Esophagus squamous epithelium (tissue), 5 donors: Measurements from ENCODE around the gene SLC25A45. TPM values are rescaled to one million over a fixed set of nuclear protein-coding genes. Genes with fewer than 3 reads are reported as not detected.
A peak's percentile ranks its signal among the peaks of the same experiment; 100 is the strongest.

Experiments used
- DNase-seq: peaks from one replicate; lab custom pipeline; 2025; lab: John Stamatoyannopoulos, UW
- H3K27ac ChIP-seq, 4 donors: fragments of 200-600 bp; sonication (generic); one replicate each; pipeline ENCODE4 v1.5.1; 2016 to 2019; ENCODE audit warnings: mild to moderate bottlenecking in 1 of 4
- H3K27me3 ChIP-seq, 4 donors: fragments of 200-600 bp; sonication (generic); 1 replicate in 3 of 4; 2 replicates in 1 of 4; pipeline versions ENCODE4 v1.5.1 to v1.6.0; 2017 to 2021; ENCODE audit warnings: antibody characterized with exemption in 1 of 4
- H3K36me3 ChIP-seq, 3 donors: fragments of 200-600 bp; sonication (generic); one replicate each; pipeline ENCODE4 v1.5.1; 2016 to 2019
- H3K4me1 ChIP-seq, 3 donors: fragments of 200-600 bp; sonication (generic); one replicate each; pipeline ENCODE4 v1.5.1; 2017 to 2019
- H3K4me3 ChIP-seq, 4 donors: fragments of 200-600 bp; sonication (generic); 1 replicate in 3 of 4; 2 replicates in 1 of 4; pipeline ENCODE4 v1.5.1; 2016 to 2019; ENCODE audit warnings: mild to moderate bottlenecking in 2 of 4, moderate library complexity in 1 of 4
- H3K9me3 ChIP-seq, 3 donors: fragments of 200-600 bp; sonication (generic); one replicate each; pipeline ENCODE4 v1.5.1; 2016 to 2019
- CTCF ChIP-seq, 6 experiments: fragments of 450-650 bp in 4 of 6; fragments of 200-600 bp in 2 of 6; sonication (generic) in 2 of 6; IDR thresholded peaks; one replicate each; pipeline ENCODE4 v1.5.1; 2016 to 2019; ENCODE audit warnings: antibody characterized with exemption in 6 of 6, mild to moderate bottlenecking in 4 of 6, moderate library complexity in 4 of 6
- POLR2A ChIP-seq, 4 donors: fragments of 450-650 bp; IDR thresholded peaks; one replicate each; pipeline ENCODE4 v1.6.1; 2017; ENCODE audit warnings: antibody characterized with exemption in 4 of 4, mild to moderate bottlenecking in 4 of 4, moderate library complexity in 3 of 4
- WGBS, 2 donors: methylation state at CpG; one replicate each; pipeline ENCODE4 v1.1.5; 2018; 5-methylcytosine and 5-hydroxymethylcytosine counted together
- intact Hi-C: fragments of 100-400 bp; cut with DNase I; formaldehyde crosslinking; loops from one replicate; pipeline ENCODE4 v1.15.0; 2022
- total RNA-seq, 4 donors: library from RNA; depleted of rRNA; stranded (reverse); fragments of >200 nt; gene quantifications; one replicate each; pipeline ENCODE4 v1.1.0, GENCODE V29; 2016
- donor health status: DM: yes; HTN: yes; CAD: no.

Gene SLC25A45
- total RNA-seq, 4 donors from 2014 or later = 1.9 to 7.7 (median 4.0) TPM

GRCh38 chr11:65330544-65330943 is 51.9 kb downstream of the SLC25A45 start:
- no peak overlapping the region for H3K4me3 ChIP-seq
- H3K27ac ChIP-seq = no peak overlapping the region
- 30 to 36% methylated on average over 7 of the region's 7 CpGs for WGBS, 2 donors
- no peaks in the 10 kb centered on the region for H3K27me3 ChIP-seq
- H3K36me3 ChIP-seq = no peaks in the 10 kb centered on the region
- H3K9me3 ChIP-seq = no peaks in the 10 kb centered on the region
- no peak for DNase-seq
- intact Hi-C loops = loop anchor here (2.0 kb wide), 1 partner anchor 56 kb away; no protein-coding TSS in a partner anchor
- peaks cover 11 to 32% (median 13%) of the 10 kb centered on the region in 3 donors for H3K4me1 ChIP-seq
- TF ChIP-seq POLR2A (IDR thresholded peaks at IDR 0.05) (no peak), CTCF (IDR thresholded peaks at IDR 0.05) (no peak)

- H3K36me3 ChIP-seq = no peaks in the 10 kb centered on the region
- peak overlapping the region in 2 of 4 donors; percentile 2 to 51 for H3K27ac ChIP-seq
- TF ChIP-seq CTCF (IDR thresholded peaks at IDR 0.05) (peak; percentile 78 to 87 (median 80)), POLR2A (IDR thresholded peaks at IDR 0.05) (no peak)
- H3K27me3 ChIP-seq = no peaks in the 10 kb centered on the region
- no peaks in the 10 kb centered on the region for H3K9me3 ChIP-seq
- H3K4me3 ChIP-seq = no peak overlapping the region
- DNase-seq = no peak
- intact Hi-C loops = loop anchor here (2.0 kb wide), 1 partner anchor 55 kb away; no protein-coding TSS in a partner anchor
- WGBS, 2 donors = 7 to 8% methylated on average over 12 to 13 of the region's 13 CpGs
- H3K4me1 ChIP-seq = peaks cover 7 to 27% (median 8%) of the 10 kb centered on the region in 3 donors
Measured at GRCh38 chr11:65329944-65330403, 52.5 kb downstream of the SLC25A45 start.

GRCh38 chr11:65329478-65329877 is 53.0 kb downstream of the SLC25A45 start:
- no peak overlapping the region for H3K4me3 ChIP-seq
- H3K27ac ChIP-seq = peak overlapping the region in 2 of 4 donors; percentile 2 to 51
- H3K4me1 ChIP-seq = peaks cover 2 to 22% (median 3%) of the 10 kb centered on the region in 3 donors
- no peaks in the 10 kb centered on the region for H3K36me3 ChIP-seq
- intact Hi-C loops = no loop called here
- 33 to 39% methylated on average over 2 of the region's 2 CpGs for whole genome bisulfite sequencing, 2 donors
- no peak for TF ChIP-seq POLR2A (IDR thresholded peaks at IDR 0.05)
- TF ChIP-seq CTCF (IDR thresholded peaks at IDR 0.05) = no peak
- no peaks in the 10 kb centered on the region for H3K27me3 ChIP-seq
- no peak for DNase-seq
- no peaks in the 10 kb centered on the region for H3K9me3 ChIP-seq

GRCh38 chr11:65327021-65327420 is 55.4 kb downstream of the SLC25A45 start:
- H3K9me3 ChIP-seq = no peaks in the 10 kb centered on the region
- no peak overlapping the region for H3K27ac ChIP-seq
- no peak overlapping the region for H3K4me3 ChIP-seq
- no peaks in the 10 kb centered on the region for H3K27me3 ChIP-seq
- no peak for TF ChIP-seq CTCF (IDR thresholded peaks at IDR 0.05)
- no peak for TF ChIP-seq POLR2A (IDR thresholded peaks at IDR 0.05)
- peaks cover 2 to 19% (median 3%) of the 10 kb centered on the region in 3 donors for H3K4me1 ChIP-seq
- 83 to 87% methylated on average over 4 to 8 of the region's 8 CpGs for WGBS, 2 donors
- no peak for DNase-seq
- intact Hi-C loops = no loop called here
- H3K36me3 ChIP-seq = peaks cover under 1 to 4% (median 2%) of the 10 kb centered on the region in 3 donors

GRCh38 chr11:65325435-65325834 is 57.0 kb downstream of the SLC25A45 start:
- Histone ChIP-seq H3K9me3 (no peaks in the 10 kb centered on the region), H3K4me1 (peaks cover 4 to 35% (median 11%) of the 10 kb centered on the region in 3 donors), H3K27me3 (no peaks in the 10 kb centered on the region), H3K36me3 (peaks cover 6 to 20% (median 9%) of the 10 kb centered on the region in 3 donors), H3K4me3 (no peak overlapping the region), H3K27ac (no peak overlapping the region)
- DNase-seq = no peak
- intact Hi-C loops = no loop called here
- no peak for TF ChIP-seq CTCF (IDR thresholded peaks at IDR 0.05)
- TF ChIP-seq POLR2A (IDR thresholded peaks at IDR 0.05) = no peak
- WGBS, 2 donors = 78 to 85% methylated on average over 4 of the region's 4 CpGs

Other genes with a start within 250 kb of the SLC25A45 start
- gene SYVN1, start 248.1 kb downstream of the SLC25A45 start, total RNA-seq = 10 to 100 TPM; 20.4 to 39.3 (median 26.9) TPM
- gene SPDYC, start 212.4 kb downstream of the SLC25A45 start, total RNA-seq = not detected
- 100 to 1,000 TPM; 225 to 696 (median 354) TPM for gene CAPN1, start 200.7 kb downstream of the SLC25A45 start, total RNA-seq
- 10 to 100 TPM in 2 of 4 donors, 1 to 10 TPM in 2; 3.1 to 14.1 (median 10.4) TPM for gene POLA2, start 120.7 kb downstream of the SLC25A45 start, total RNA-seq
- 10 to 100 TPM in 1 of 4 donors, 1 to 10 TPM in 2, under 1 TPM in 1; 0.76 to 11.4 (median 5.6) TPM for gene CDC42EP2, start 67.8 kb downstream of the SLC25A45 start, total RNA-seq
- gene DPF2, start 48.8 kb downstream of the SLC25A45 start, total RNA-seq = 10 to 100 TPM; 18.7 to 35.3 (median 23.8) TPM
- gene TIGD3, start 27.9 kb downstream of the SLC25A45 start, total RNA-seq = 1 to 10 TPM in 1 of 4 donors, under 1 TPM in 3; 0.13 to 1.3 (median 0.56) TPM
- 10 to 100 TPM; 44.1 to 88.7 (median 81.0) TPM for gene FRMD8, start 4.0 kb upstream of the SLC25A45 start, total RNA-seq
- 100 to 1,000 TPM in 3 of 4 donors, 10 to 100 TPM in 1; 30.6 to 705 (median 357) TPM for gene NEAT1, start 40.2 kb upstream of the SLC25A45 start, total RNA-seq
- over 10,000 TPM in 2 of 4 donors, 1,000 to 10,000 TPM in 2; 1,739 to 13,677 (median 9,435) TPM for gene MALAT1, start 116.4 kb upstream of the SLC25A45 start, total RNA-seq
- gene SCYL1, start 142.4 kb upstream of the SLC25A45 start, total RNA-seq = 10 to 100 TPM; 40.6 to 63.3 (median 52.6) TPM
- 10 to 100 TPM; 28.1 to 87.5 (median 54.0) TPM for gene LTBP3, start 175.7 kb upstream of the SLC25A45 start, total RNA-seq
- gene ZNRD2, start 187.8 kb upstream of the SLC25A45 start, total RNA-seq = 10 to 100 TPM; 33.2 to 48.0 (median 40.0) TPM
- 10 to 100 TPM; 12.0 to 44.1 (median 23.9) TPM for gene FAM89B, start 189.9 kb upstream of the SLC25A45 start, total RNA-seq
- 100 to 1,000 TPM in 1 of 4 donors, 10 to 100 TPM in 3; 46.5 to 101 (median 87.4) TPM for gene EHBP1L1, start 193.4 kb upstream of the SLC25A45 start, total RNA-seq
- 10 to 100 TPM in 3 of 4 donors, 1 to 10 TPM in 1; 5.5 to 22.5 (median 15.2) TPM for gene KCNK7, start 213.2 kb upstream of the SLC25A45 start, total RNA-seq
- 10 to 100 TPM; 27.5 to 33.0 (median 30.4) TPM for gene MAP3K11, start 231.6 kb upstream of the SLC25A45 start, total RNA-seq
- 10 to 100 TPM; 24.0 to 40.0 (median 30.9) TPM for gene PCNX3, start 233.1 kb upstream of the SLC25A45 start, total RNA-seq